Uterus (tissue), 2 donors: ENCODE data around the gene SSBP3.

Experiments
- POLR2A ChIP-seq, 2 donors: fragments of 450-650 bp; IDR thresholded peaks; one replicate each; pipeline ENCODE4 v1.6.1; 2016; ENCODE audit warnings: antibody characterized with exemption in 2 of 2, mild to moderate bottlenecking in 1 of 2, moderate library complexity in 1 of 2
- TF ChIP-seq, protein P1 (sequence below), 4 experiments: fragments of 200-600 bp in 2 of 4; fragments of 450-650 bp in 2 of 4; sonication (generic) in 2 of 4; IDR thresholded peaks; one replicate each; pipeline ENCODE4 v1.5.1; 2016 to 2019; ENCODE audit warnings: antibody characterized with exemption in 4 of 4, mild to moderate bottlenecking in 2 of 4, moderate library complexity in 1 of 4

DNA sequence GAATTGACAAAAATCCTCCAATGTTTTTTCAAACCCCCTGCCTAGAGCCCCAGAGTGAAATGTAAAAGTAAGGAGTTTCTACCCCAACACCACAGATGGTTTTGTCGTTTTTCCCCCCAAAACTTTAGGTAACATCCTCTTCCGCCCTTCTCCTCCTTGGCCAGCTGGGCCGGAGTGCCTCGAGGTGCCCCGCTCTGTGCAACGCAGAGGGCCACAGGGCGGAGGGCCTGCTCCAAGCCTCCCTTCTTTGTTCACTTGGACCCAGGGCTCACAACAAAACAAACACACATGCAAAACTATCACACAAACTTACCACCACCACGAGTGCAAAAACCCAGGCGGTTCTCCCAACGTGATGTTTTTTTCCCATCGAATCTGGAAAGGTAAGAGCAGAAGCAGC lies 1.9 kb downstream of the SSBP3 start:
- TF ChIP-seq, protein P1, sequence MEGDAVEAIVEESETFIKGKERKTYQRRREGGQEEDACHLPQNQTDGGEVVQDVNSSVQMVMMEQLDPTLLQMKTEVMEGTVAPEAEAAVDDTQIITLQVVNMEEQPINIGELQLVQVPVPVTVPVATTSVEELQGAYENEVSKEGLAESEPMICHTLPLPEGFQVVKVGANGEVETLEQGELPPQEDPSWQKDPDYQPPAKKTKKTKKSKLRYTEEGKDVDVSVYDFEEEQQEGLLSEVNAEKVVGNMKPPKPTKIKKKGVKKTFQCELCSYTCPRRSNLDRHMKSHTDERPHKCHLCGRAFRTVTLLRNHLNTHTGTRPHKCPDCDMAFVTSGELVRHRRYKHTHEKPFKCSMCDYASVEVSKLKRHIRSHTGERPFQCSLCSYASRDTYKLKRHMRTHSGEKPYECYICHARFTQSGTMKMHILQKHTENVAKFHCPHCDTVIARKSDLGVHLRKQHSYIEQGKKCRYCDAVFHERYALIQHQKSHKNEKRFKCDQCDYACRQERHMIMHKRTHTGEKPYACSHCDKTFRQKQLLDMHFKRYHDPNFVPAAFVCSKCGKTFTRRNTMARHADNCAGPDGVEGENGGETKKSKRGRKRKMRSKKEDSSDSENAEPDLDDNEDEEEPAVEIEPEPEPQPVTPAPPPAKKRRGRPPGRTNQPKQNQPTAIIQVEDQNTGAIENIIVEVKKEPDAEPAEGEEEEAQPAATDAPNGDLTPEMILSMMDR (IDR thresholded peaks at IDR 0.05): no peak
- TF ChIP-seq POLR2A (IDR thresholded peaks at IDR 0.05): no peak
